Activated T-cell treated with anti-CD3 and anti-CD28 coated beads, Interleukin-2, amount 50 U/mL, for 4 hours (primary cell): Measurements from ENCODE around the gene RIOK1. TPM values are rescaled to one million over a fixed set of nuclear protein-coding genes. Genes with fewer than 3 reads are reported as not detected.

Source experiments
- total RNA-seq, 3 donors: library from RNA; stranded (reverse); gene quantifications; one replicate each; pipeline ENCODE4 v1.2.1, GENCODE V29; 2021

Gene RIOK1
- total RNA-seq, 3 donors from 2014 or later, result 92.6 to 99.1 (median 95.9) TPM

Other genes with a start within 250 kb of the RIOK1 start
- gene SSR1, start 76.6 kb upstream of the RIOK1 start, total RNA-seq, result 100 to 1,000 TPM; 133 to 146 (median 135) TPM
- under 1 TPM; 0.10 to 0.16 (median 0.13) TPM for gene CAGE1, start 66 bp upstream of the RIOK1 start, total RNA-seq
- under 1 TPM; 0.14 to 0.29 (median 0.23) TPM for gene DSP, start 151.9 kb downstream of the RIOK1 start, total RNA-seq
- gene SNRNP48, start 200.4 kb downstream of the RIOK1 start, total RNA-seq, result 10 to 100 TPM; 12.2 to 14.2 (median 12.5) TPM